HG02885 (cell line): Measurements from ENCODE around the gene HNRNPA2B1.
"Not testable (repeated sequence)": the region's sequence is repeated elsewhere in the genome, so short reads cannot be mapped to it uniquely, and the experiment has no call there.

Experiments used
- ATAC-seq: cut with Tn5 transposase; IDR thresholded peaks from one replicate; pipeline ENCODE4 v1.9.1; 2021; ENCODE audit warnings: mild to moderate bottlenecking; ENCODE audit not compliant: unreplicated experiment, poor library complexity

Gene HNRNPA2B1

DNA sequence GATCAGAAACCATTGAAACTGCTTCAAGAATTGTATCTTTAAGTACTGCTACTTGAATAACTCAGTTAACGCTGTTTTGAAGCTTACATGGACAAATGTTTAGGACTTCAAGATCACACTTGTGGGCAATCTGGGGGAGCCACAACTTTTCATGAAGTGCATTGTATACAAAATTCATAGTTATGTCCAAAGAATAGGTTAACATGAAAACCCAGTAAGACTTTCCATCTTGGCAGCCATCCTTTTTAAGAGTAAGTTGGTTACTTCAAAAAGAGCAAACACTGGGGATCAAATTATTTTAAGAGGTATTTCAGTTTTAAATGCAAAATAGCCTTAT lies 14.7 kb downstream of the HNRNPA2B1 start:
- ATAC-seq: no peak

DNA sequence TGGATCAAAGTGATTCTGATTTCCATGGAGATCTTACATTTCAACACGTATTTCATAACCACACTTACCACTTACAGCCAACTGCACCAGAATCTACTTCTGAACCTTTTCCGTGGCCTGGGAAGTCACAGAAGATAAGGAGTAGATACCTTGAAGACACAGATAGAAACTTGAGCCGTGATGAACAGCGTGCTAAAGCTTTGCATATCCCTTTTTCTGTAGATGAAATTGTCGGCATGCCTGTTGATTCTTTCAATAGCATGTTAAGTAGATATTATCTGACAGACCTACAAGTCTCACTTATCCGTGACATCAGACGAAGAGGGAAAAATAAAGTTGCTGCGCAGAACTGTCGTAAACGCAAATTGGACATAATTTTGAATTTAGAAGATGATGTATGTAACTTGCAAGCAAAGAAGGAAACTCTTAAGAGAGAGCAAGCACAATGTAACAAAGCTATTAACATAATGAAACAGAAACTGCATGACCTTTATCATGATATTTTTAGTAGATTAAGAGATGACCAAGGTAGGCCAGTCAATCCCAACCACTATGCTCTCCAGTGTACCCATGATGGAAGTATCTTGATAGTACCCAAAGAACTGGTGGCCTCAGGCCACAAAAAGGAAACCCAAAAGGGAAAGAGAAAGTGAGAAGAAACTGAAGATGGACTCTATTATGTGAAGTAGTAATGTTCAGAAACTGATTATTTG lies 15.3 kb downstream of the HNRNPA2B1 start:
- no peak for ATAC-seq

DNA sequence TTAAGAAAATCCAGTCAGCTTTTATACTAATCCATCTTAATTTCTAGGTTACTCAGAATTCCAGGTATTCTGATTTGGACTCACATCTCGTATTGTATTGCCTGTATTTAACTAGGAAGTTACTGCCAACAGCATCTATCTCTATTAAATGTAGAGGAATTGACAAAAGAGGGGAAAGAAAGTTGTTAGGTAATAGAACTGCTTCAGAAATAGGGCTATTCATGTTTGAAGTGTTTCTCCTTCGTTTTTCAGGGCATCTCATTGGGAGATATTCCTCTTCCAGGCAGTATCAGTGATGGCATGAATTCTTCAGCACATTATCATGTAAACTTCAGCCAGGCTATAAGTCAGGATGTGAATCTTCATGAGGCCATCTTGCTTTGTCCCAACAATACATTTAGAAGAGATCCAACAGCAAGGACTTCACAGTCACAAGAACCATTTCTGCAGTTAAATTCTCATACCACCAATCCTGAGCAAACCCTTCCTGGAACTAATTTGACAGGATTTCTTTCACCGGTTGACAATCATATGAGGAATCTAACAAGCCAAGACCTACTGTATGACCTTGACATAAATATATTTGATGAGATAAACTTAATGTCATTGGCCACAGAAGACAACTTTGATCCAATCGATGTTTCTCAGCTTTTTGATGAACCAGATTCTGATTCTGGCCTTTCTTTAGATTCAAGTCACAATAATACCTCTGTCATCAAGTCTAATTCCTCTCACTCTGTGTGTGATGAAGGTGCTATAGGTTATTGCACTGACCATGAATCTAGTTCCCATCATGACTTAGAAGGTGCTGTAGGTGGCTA lies 16.1 kb downstream of the HNRNPA2B1 start:
- not testable (repeated sequence) for ATAC-seq

DNA sequence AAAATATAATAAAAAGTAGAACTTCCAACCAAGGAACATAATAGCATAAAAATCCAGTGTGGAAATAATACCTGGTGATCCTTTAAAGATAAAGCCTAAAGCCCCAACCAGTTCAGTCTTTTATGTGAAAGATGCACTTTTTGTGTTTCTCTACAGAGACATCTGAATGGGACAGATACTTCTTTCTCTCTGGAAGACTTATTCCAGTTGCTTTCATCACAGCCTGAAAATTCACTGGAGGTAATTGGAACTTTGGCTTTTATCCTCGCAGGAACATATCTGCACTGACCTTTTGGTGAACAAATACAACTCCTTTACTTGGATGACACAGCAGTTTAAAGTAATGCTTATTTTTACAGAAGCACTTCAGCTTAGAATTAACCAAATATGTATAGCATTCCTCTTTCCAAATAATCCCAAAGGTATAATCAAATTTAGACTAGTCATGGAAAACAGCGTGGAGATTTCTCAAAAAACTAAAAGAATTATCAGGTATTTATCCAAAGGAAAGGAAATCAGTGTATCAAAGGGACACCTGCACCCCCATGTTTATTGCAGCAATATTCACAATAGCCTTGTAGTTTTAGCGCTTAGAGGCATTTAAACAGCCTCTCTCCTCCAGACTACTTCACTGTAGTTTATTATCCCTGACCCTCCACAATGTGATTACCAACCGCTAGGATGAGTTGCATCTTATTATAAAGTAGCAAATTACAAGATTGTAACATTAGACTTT lies 16.8 kb downstream of the HNRNPA2B1 start:
- no peak for ATAC-seq

DNA sequence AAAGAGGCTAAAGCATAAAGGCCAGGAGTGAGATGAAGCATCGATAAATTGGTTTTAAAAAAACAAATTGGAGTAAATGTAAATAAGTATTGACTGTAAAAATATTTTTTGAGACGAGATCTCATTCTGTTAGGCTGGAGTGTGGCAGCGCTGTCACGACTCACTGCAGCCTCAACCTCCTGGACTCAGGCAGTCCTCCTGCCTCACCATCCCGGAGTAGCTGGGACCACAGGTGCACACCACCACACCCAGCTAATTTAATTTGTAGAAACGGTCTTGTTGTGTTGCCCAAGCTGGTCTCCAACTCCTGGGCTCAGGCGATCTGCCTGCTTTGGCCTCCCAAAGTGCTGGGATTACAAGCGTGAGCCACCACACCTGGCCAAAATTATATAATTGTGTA lies 17.8 kb downstream of the HNRNPA2B1 start:
- ATAC-seq: no peak

DNA sequence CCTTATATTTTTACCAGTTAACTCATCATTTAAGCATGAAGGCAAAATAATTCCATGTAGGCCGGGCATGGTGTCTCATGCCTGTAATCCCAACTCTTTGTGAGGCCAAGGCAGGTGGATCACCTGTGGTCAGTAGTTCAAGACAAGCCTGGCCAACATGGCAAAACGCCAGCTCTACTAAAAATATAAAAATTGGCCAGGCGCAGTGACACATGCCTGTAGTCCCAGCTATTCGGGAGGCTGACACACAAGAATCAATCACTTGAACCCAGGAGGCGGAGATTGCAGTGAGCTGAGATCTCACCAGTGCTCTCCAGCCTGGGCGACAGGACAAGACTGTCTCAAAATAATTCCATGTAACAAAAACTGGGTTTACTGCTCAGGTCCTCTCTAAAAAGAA lies 18.3 kb downstream of the HNRNPA2B1 start:
- ATAC-seq: no peak

DNA sequence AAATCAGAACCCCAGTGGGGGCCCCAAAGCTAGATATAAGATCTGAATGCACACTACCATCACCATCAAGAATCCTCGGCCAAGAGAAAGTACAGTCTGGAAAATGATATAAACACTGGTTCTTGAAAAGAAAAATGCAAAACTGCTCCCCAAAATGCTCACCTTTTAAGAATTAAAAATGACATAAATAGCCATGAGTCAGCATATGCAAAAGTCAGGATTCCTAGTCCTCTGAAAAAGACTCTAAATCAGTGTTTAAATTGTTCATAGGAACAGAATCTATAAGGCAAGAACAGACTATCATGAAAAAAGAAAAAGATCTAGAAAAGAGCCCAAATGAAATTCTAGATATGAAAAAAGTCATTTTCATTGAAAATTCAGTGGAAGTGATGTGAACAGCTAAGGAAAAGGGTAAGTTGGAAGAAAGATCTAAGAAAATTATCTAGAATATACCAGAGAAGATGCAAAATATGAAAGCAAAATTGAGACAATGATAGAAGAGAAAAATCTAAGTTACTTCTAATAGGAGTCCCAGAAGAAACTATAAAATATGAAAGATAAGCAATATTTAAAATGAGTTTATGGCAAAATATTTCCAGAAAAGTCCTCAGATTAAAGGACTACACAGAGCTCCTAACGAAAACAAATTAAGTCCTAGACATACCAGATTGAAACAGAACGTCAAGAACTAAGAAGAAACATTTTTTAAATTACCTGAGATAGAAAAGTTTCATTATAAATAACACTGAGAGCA lies 18.9 kb downstream of the HNRNPA2B1 start:
- no peak for ATAC-seq

DNA sequence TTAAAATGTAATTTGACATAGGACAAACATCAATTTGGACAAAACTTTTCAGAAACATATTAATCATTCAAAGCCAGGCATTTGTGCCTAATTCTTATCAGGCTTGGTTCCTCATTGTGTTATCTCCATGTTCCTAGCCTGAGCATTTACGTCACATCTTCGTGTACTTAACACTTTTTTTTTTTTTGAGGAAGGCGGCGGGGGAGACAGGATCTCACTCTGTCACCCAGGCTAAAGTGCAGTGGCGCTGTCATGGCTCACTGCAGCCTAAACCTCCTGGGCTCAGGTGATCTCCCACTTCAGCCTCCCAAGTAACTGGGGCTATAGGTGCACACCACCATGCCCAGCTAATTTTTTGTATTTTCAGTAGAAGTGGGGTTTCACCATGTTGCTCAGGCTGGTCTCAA lies 19.8 kb downstream of the HNRNPA2B1 start:
- ATAC-seq: no peak

DNA sequence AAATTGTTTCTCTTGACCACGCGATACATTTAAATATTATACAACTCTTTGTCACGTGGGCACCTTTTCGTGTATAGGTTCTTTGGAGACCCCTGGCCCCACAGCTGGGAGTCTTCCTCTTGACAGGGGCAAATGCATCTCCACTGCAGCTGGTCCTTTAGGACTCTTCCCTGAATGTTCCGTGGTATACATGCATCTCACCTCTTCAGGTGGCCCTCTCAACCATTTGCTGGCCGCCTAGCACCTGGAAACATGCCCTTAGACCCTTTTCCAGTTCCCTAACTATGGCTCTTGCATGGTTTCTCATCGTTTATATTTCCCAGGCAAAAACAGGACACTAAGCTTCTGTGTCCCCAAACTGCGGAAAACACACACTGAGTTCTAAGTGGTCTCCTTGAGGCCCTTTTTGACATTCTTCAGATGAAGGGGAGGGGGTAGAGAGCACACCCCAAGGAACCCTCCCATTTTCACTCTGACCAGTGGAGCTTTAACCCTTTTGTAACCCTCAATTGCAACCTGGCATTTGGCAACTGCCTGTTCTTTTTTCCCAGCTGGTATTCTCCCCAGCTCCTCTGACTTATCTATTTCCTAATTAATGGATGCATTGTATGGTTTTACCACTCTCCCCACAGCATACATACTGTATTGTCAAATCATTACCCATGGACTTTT lies 20.6 kb downstream of the HNRNPA2B1 start:
- ATAC-seq: no peak

DNA sequence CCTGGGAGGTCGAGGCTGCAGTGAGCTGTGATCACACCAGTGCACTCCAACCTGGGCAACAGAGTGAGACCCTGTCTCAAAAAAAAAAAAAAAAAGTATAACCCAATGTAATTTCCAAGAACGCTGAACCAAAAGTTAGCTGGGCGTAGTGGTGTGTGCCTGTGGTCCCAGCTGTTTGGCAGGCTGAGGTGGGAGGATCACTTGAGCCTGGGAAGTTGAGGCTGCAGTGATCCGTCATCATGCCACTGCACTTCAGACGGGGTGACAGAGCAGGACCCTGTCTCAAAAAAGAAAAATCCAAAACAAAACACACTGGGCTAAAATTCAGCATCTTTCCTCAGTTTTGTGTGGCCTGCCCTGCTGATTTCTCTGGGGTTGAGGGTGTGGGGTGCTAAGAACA lies 21.1 kb downstream of the HNRNPA2B1 start:
- ATAC-seq: no peak

DNA sequence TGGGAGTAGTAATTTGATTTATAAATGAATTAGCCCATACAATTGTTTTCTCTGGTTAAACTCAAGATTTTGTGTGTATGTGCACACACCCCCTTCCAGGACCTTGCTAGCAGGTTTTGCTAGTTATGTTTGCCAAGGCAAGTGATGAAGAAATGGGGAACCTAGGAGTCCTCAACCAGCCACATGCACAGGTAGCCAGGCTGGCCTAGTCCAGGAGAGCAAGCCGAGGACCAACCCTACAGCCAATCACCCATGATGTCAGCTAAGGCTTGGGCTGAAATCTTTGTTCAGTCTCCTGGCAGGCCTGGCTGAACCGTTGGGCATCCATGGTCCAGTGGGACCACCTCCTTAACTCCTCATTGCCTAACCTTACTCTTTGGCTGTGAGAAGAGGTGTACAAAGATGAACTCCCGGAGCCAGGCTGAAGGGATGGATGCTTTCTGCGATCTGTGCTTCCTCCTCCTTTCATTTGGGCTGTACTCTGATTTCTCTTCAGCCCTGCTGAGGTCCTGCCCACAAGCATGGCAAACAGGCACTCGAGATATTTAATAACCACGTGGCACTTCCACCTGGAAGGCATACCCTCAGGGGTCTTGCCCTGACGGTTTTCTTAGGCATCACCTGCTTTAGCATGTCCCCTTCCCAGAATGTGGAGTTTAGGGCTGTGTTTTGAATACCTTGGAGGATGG lies 22.1 kb downstream of the HNRNPA2B1 start:
- no peak for ATAC-seq

DNA sequence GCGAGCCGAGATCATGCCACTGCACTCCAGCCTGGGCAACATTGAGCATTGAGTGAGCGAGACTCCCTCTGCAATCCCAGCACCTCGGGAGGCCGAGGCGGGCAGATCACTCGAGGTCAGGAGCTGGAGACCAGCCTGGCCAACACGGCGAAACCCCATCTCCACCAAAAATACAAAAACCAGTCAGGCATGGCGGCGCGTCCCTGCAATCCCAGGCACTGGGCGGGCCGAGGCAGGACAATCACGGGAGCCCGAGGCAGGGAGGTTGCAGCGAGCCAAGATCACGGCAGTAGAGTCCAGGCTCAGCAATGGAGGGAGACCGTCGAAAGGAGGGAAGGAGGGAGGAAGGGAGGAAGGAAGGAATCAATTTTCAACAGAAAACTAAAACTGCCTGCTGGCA lies 23.3 kb downstream of the HNRNPA2B1 start:
- not testable (repeated sequence) for ATAC-seq

DNA sequence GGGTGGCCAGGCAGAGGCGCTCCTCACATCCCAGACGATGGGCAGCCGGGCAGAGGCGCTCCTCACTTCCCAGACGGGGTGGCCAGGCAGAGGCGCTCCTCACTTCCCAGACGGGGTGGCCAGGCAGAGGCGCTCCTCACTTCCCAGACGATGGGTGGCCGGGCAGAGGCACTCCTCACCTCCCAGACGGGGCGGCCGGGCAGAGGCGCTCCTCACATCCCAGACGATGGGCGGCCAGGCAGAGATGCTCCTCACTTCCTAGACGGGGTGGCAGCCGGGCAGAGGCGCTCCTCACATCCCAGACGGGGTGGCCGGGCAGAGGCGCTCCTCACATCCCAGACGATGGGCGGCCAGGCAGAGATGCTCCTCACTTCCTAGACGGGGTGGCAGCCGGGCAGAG lies 23.9 kb downstream of the HNRNPA2B1 start:
- ATAC-seq: not testable (repeated sequence)

DNA sequence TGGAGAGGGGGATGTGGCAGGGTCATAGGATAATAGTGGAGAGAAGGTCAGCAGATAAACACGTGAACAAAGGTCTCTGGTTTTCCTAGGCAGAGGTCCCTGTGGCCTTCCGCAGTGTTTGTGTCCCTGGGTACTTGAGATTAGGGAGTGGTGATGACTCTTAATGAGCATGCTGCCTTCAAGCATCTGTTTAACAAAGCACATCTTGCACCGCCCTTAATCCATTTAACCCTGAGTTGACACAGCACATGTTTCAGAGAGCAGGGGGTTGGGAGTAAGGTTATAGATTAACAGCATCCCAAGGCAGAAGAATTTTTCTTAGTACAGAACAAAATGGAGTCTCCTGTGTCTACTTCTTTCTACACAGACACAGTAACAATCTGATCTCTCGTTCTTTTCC lies 24.6 kb downstream of the HNRNPA2B1 start:
- not testable (repeated sequence) for ATAC-seq

DNA sequence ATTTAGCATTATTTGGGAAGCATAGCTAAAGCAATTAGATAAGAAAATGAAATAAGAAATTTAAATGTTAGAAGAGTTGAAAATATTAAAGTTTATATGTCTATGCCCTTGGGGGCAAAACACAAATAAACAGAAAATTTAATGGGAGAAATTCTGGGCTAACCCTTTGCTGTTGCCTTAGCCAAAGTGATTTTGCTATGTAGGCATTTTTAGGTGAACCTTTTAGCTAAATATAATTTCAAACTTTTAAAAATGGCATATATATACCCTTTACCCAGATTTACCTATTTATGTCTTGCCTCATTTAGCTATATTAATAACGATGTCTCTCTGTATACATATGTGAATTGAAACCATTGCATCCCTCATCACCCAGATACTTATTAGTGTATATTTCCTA lies 28.5 kb downstream of the HNRNPA2B1 start:
- ATAC-seq: no peak

DNA sequence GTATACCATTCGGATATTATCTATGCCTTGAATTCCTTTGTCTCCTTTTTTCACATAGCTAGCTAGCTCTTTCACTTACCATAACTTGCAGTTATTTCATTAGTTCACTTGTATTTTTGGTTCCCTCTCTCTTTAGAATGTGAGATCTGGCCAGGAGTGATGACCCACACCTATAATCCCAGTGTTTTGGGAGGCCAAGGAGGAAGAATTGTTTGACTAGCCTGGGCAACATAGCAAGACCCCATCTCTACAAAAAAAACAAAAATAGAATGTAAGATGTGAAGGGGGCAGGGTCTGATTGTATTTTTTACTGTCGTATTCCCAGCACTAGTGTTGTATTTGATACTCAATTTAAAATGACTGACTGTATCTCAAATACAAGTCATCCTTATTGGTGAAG lies 28.9 kb downstream of the HNRNPA2B1 start:
- no peak for ATAC-seq

DNA sequence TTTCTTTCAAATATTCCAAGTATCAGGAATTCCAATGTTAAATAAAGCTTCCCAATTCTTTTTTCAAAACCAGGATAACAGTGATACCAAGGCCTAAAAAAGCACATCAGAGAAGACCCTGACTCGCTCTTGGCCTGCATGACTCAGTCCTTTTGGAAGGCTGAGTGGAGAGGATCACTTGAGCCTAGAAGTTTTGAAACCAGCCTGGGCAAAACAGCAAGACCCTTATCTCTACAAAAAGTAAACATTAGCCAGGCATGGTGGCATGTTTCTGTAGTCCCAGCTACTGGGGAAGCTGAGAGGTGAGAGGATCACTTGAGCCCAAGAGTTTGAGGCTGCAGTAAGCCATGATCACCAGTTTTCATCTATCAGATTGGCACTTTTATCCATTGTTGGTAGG lies 29.9 kb downstream of the HNRNPA2B1 start:
- no peak for ATAC-seq

DNA sequence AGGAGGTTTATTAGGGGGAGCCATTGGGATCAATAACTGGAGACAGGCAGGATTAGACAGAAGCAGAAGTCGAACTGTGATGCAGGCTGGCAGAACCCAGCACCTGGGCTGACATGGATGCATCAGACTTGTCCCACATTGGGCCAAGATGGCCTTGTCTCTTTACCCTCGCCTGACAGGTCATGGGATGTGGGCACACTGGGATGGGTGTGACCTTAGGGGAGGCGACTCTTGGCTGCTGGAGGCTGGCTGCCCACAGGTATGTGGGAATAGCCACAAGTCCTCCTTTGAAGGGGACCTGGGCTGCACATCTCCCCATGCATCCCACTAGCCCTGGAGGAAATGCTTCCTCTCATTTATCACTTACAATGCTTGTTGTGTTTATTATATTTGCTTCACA lies 31.3 kb downstream of the HNRNPA2B1 start:
- no peak for ATAC-seq

DNA sequence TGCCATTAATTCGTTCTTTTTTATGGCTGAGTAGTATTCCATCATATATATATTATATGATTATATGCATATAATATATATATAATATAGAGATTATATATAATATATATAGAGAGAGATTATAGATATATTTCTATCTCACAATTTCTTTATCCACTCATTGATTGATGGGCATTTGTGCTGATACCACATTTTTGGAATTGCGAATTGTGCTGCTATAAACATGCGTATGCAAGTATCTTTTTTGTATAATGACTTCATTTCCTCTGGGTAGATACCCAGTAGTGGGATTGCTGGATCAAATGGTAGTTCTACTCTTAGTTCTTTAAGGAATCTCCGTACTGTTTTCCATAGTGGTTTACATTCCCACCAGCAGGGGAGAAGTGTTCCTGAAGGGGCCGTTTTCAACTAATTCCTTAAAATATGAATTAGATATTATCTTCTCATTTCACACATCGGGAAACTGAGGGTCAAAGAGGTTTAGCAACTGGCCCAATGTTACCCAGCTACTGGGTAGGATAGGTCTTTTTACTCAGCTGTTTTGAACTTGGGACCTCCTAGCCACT lies 32.0 kb downstream of the HNRNPA2B1 start:
- no peak for ATAC-seq
